Endometrial microvascular endothelial cells (primary cell): Measurements from ENCODE around the gene MARVELD1. TPM values are rescaled to one million over a fixed set of nuclear protein-coding genes. Genes with fewer than 3 reads are reported as not detected.

Experiments
- in situ Hi-C: cut with HindIII; loops from 2 replicates; pipeline ENCODE4 v1.10.0; 2017; ENCODE audit warnings: low sequenced_read_pairs, low pct_unique_long_range_greater_than_20kb; ENCODE audit errors: inconsistent ontology term
- total RNA-seq: library from RNA; depleted of rRNA; stranded (reverse); fragments of >200 nt; gene quantifications from one replicate; pipeline ENCODE4 v1.2.3, GENCODE V29; 2015; ENCODE audit errors: inconsistent ontology term

MARVELD1 gene
- total RNA-seq, 1 donor from 2014 or later = 35.1 TPM

DNA sequence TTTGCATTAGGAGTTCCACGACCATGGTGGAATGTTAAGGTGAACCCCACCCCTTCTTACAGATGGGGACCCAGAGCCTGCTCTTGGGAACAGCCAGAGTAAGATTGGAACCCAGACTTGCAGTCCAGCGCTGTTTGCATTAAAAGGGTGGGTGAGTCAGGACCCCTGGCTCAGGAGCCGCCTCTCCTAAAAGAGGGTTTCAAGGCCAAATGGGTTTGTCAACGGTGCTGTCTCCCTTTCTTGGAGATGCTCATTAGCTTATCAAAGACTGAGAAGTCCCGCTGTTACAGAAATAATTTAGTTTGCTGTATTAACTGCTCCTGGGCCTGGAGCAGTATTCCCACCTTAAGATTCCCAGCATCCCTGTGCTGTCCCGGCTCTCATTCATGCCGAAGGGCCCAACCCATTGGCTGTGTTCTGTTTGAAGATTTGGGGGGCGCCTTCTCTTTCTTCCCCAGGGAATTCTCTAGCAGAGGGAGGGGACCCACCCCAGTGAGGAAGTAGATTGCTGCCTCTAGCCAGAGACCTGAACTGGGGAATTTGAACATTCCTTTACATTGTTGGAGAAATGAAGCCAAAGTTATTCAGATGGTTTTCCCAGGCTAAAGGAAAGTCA is 1.8 kb downstream of the MARVELD1 start:
- in situ Hi-C loops = no loop called here

DNA sequence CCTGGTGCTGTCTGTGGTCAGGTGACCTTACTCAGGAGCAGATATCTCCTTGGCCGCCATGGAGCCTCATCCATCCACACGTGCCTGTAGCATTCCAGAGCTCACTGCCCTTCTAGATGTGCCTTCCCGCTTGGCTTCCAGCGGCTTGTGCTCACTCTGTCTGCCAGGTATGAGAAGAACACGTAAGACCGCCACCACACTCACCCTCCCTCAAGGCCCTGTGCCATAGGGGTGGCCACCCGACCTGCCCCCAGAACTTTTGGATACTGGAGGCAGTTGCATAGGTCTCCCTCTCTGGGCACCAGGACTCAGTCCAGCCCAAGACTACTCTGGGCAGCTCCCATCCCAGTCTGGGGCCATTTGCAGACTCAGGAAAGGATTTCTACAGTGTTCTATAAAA is 4.1 kb downstream of the MARVELD1 start:
- in situ Hi-C loops = no loop called here

DNA sequence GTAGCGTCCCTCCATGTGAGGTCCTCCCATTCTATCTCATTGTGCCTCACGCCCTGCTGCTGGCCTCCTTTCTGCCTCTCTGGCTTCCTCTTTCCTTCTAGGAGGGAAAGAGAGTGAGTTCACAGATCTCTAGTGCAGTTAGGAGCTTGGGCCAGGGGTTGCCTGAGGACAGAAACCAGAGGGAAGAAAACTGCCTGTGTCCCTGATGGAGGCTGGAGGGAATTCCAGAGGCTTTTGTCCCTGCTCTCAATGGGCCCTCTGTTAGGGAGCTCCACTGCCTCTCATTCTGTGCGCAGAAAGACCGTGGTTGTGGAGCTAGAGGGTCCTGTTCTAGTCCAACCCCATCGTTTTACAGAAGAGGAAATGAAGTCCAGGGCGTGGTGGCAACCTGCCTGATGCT is 4.6 kb downstream of the MARVELD1 start:
- in situ Hi-C loops = no loop called here

DNA sequence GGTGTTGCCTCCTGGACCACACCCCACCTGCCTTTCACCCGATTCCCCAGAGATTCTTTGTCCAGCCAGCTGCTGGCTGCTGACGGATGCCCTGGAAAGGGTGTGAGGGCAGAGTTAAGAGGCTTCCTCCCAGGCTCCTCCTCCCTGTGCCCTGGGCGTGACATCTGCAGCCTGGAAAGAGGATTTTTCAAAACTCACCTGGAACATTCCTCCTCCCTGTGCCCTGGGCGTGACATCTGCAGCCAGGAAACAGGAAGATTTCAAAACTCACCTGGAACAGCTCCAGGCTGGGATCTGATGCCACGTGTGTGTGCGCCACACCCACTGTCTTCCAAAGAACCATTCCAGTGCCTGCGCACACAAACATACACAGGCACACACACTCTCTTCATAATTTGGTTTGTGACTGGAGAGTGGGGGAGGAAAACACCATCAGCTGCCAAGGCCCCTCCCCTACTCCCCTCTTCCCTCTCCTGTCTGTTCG is 5.2 kb downstream of the MARVELD1 start:
- in situ Hi-C loops = no loop called here

- in situ Hi-C loops = no loop called here
Observed at GRCh38 chr10:97719602-97720001, 6.1 kb downstream of the MARVELD1 start.

GRCh38 chr10:97721871-97722780 is 8.6 kb downstream of the MARVELD1 start:
- in situ Hi-C loops = no loop called here

GRCh38 chr10:97723001-97723400 is 9.5 kb downstream of the MARVELD1 start:
- in situ Hi-C loops = no loop called here

- in situ Hi-C loops = no loop called here
Observed at GRCh38 chr10:97724341-97724941, 10.9 kb downstream of the MARVELD1 start.

- in situ Hi-C loops = no loop called here
Observed at GRCh38 chr10:97726636-97727178, 13.2 kb downstream of the MARVELD1 start.

GRCh38 chr10:97729014-97729413 is 15.5 kb downstream of the MARVELD1 start:
- in situ Hi-C loops = no loop called here

DNA sequence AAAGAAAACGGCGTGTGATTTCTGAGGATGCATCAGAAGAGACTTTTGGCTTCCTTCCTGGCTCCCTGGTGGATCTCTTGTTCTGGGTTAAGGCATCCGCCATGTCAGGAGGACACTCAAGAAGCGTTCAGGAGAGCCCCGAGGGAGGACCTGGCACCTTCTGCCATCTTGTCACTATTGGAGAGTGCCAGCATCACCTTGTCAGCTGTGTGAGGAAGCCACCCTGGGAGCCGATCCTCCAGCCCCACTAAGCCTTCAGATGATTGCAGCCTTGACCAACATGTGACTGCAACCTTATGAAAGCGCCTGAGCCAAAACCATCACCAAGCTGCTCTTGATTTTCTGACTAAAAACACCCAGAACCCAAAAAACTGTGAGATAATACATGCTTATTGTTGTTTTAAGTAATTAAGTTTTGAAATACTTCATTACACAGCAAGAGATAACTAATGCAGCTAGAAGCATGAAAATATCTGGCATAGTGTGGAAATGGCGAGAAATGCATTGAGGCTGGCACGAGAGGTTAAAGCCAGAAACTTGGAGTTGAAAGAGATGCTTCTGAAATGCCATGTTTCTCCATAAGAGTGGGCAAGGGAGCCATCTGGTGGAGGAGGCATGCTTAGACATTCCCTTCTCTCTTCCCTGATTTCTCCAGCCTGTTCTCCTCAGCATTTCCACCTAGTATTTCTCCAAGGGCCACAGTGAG is 18.0 kb downstream of the MARVELD1 start:
- in situ Hi-C loops = no loop called here

DNA sequence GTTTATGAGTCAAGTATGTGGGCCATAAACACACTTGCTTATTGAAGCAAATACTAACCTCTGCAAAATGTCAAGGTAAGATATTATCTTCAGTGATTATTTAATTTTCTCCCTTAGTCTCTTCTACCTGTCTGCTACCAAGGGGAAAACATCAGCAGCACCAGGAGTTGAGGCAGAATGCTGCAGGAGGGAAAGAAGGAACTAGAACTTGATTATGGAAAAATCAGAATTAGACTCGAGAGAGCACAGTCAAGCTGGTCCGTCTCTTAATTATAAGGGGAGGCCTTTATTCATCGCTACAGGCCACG is 18.5 kb downstream of the MARVELD1 start:
- in situ Hi-C loops = no loop called here

GRCh38 chr10:97733256-97733655 is 19.7 kb downstream of the MARVELD1 start:
- in situ Hi-C loops = no loop called here

DNA sequence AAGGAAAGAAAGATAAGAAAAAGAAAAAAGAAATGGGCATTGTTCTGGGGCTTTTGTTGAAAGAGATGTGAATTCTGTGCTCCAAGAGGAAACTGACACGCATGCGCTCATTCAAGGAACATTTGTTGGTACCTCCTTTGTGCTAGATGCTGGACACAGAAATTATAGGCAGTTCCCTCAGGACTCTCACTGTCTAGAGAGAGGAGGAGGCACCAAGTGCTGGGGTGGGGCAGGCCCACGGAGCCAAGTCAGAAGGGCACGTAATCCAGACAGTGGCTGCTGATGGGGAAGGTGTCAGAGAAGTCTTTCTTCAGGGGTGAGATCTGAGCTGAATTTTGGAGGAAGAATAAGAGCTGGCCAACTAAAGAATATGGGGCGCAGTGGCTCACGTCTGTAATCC is 20.5 kb downstream of the MARVELD1 start:
- in situ Hi-C loops = no loop called here

DNA sequence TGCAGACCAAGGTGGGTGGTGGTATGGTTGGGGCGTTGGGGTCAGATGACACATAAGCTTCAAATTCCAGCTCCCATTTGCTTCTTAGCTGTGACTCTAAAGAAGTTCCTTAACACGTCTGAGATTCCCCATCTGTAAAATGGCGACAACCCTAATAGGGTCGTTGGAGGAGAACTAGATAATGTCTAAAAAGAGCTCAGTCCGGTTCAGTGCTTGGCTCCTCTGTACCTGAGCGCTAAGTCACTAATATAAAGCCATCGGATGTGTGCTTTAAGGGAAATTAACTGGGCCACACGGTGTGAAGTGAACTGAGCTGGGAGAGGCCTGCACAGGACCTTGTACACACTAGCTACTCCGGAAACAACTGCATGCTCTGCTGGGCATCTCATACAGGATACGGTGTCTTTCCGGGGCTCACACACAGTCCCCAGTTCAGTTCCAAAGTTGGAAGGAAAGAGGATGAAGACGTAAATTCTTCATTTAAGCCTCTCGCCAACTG is 22.9 kb downstream of the MARVELD1 start:
- in situ Hi-C loops = no loop called here

DNA sequence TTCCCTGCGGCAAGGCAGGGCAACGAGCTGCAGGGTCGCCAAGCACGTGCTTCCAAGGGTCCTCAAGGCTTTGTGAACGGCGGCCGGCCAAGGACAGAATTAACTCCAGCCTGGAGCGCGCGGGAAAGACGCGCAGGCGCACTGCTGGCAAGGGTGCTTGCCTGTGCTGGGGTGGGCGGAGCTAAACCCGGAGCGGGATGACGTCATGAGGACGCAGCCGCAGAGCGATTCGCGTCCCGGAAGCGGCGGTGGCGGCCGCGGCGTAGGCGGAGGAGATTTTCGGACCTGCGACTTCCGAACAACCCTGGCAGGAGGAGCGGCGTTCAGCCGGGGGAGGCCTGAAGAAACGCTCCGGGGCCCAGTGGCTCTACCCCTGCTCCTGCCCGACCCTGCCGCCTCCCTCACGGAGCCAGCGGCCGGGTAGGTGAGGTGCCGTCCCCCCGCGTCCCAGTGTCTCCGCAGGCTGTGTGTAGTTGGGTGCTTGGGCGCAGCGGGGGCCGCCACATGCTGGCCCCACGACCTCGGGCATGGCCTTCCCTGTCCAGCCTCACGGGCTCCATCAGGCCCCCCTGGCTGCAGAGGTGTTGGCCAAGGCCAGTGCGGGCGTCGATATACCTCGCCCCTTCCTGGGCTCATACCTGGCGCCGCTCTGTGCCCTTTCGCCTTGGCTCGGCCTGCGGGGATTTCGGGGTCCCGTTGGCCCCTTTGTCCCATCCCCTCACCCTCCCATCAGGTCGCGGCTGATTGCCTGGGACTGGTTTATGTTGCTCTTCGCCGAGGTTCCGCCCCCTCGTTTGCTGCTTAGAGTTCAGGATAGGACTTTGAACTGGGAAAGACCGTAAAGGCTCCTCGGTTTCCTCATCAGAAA is 23.6 kb downstream of the MARVELD1 start, which contains the start of gene ZFYVE27:
Gene ZFYVE27, plus strand, starts transcription at position 227 of the 868 bp plus-strand sequence. CDS start 1,350 bp downstream, outside the sequence.
- in situ Hi-C loops = no loop called here

DNA sequence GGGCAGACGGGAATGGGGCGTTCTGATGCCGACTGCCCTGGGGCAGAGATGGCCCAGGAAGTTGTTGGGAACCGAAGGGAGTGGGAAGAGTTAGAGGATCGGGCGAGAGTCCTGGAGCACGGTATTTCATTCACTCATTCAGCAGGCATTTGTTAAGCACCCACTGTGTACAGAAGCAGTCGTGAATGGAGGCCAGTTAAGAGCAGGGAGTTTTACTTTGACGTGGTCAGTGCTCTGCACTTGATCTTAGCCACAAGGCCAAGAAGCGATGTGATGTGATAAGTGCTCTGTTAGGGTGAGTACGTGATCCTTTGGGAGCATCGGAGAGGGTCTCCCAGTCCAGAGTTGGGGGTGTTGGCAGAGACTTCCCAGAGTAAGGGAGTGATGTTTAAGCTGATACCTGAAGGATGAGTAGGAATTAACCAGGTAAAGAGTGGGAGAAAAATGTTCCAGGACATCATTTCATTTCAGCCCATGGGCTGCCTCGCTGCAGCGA is 24.3 kb downstream of the MARVELD1 start:
- in situ Hi-C loops = no loop called here

DNA sequence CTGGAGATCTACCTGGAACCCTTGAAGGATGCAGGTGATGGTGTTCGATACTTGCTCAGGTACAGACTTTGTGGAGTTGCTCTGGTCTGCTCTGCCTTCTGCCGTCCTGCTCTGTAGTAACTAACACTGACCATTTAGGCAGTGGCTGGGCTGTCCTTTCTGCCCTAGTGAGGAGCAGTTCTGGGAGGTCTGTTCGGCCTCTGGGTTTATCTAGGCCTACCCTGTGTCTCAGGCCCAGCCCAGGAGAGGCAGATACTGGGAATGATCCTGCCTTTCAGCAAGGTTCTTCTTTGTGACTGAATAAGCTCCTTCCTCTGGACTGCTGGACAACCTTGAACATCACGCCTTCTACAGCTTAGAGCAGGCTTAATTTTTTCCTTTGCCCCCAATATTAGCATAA is 25.1 kb downstream of the MARVELD1 start:
- in situ Hi-C loops = no loop called here
